ENCODE results near the gene PROSER3. TPM values are rescaled to one million over a fixed set of nuclear protein-coding genes. Genes with fewer than 3 reads are reported as not detected.
A peak's percentile ranks its signal among the peaks of the same experiment; 100 is the strongest.

Gene PROSER3
- total and polyA plus RNA-seq, 2 donors (not counting 1 experiment from before 2014, with no cell fraction given) = 26.0 to 61.0 TPM

GRCh38 chr19:35733180-35734125 is 24.5 kb upstream of the PROSER3 start:
- peaks cover 37% of the 10 kb centered on the region for H3K79me2 ChIP-seq (ENCODE audit: control insufficient read depth, insufficient read depth, low read length)
- no peak overlapping the region for H3K27ac ChIP-seq (ENCODE audit: low read length in 2 of 2)
- H3K36me3 ChIP-seq (replicated peaks in 1 of 2; ENCODE audit: control extremely low read depth in 1 of 2, control insufficient read depth in 1 of 2, extremely low read depth in 1 of 2, insufficient read depth in 2 of 2, low read length in 1 of 2) = peaks cover 5 to 82% of the 10 kb centered on the region in 2 experiments
- H3K4me3 Mint-ChIP-seq = no peak overlapping the region
- ATAC-seq (ENCODE audit: low read depth) (no peak), DNase-seq (no peak)
- H3K4me1 ChIP-seq (ENCODE audit: control insufficient read depth in 2 of 2, insufficient read depth in 2 of 2, low read length in 2 of 2) = peaks cover 7 to 15% of the 10 kb centered on the region in 2 donors
- peak overlapping the region; percentile 29 for H3K27ac Mint-ChIP-seq
- peaks cover 42% of the 10 kb centered on the region for H4K20me1 ChIP-seq (ENCODE audit: control insufficient read depth, insufficient read depth, low read length, poor library complexity, severe bottlenecking)
- 92% methylated on average over 12 of the region's 35 CpGs for WGBS (ENCODE audit: insufficient coverage)
- ChIA-PET CTCF (no interaction called here), POLR2A (no interaction called here)
- intact Hi-C loops (cut with micrococcal nuclease) = no loop called here
- no peak overlapping the region for H3K4me2 ChIP-seq (replicated peaks; ENCODE audit: low read depth, low read length, poor library complexity, severe bottlenecking)
- H3K27me3 Mint-ChIP-seq = no peaks in the 10 kb centered on the region
- peaks cover 22% of the 10 kb centered on the region for H3K4me1 Mint-ChIP-seq
- no peaks in the 10 kb centered on the region for H3K9me3 ChIP-seq (ENCODE audit: control extremely low read depth in 1 of 3, control insufficient read depth in 2 of 3, insufficient read depth in 1 of 3, low read length in 2 of 3)
- H3K4me3 ChIP-seq (ENCODE audit: control extremely low read depth in 1 of 5, extremely low read depth in 1 of 5, insufficient read depth in 1 of 5, low read depth in 2 of 5, low read length in 4 of 5) = no peak overlapping the region
- H2AFZ ChIP-seq (ENCODE audit: insufficient read depth, low read depth, low read length, poor library complexity, severe bottlenecking) = no peak overlapping the region
- H3K9ac ChIP-seq (ENCODE audit: low read length) = no peak overlapping the region
- H3K9me3 Mint-ChIP-seq (ENCODE audit: insufficient read depth) = no peaks in the 10 kb centered on the region
- no peaks in the 10 kb centered on the region for H3K27me3 ChIP-seq (replicated peaks in 1 of 4; ENCODE audit: control extremely low read depth in 1 of 4, control insufficient read depth in 3 of 4, insufficient read depth in 4 of 4, low read length in 3 of 4)
- no peak for TF ChIP-seq EZH2 (IDR thresholded peaks at IDR 0.05; ENCODE audit: borderline replicate concordance, insufficient read depth, low read depth, low read length, poor library complexity, severe bottlenecking)
- no peak for TF ChIP-seq CTCF (IDR thresholded peaks at IDR 0.05)

DNA sequence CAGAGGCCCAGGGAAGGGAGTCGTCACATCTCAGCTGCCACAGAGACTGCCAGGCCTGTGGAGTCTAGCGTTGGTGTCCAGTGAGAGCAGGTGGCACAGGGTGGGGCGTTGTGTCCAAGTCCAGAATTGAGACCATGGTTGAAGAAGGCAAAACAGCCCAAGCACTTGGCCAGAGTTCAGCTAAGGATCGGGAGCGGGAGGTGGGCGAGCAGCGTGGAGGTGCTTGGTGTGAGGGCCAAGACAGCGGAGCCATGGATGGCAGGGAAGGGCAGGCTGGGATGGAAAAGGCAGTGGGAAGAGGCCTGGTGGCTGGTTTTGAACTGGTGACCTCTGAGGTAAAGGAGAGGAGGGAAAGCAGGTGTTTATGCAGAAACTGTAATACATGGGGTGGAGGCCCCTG is 23.7 kb upstream of the PROSER3 start:
- no peaks in the 10 kb centered on the region for H3K9me3 Mint-ChIP-seq (ENCODE audit: insufficient read depth)
- WGBS (ENCODE audit: insufficient coverage) = 98% methylated on average over 8 of the region's 8 CpGs
- H3K4me1 Mint-ChIP-seq = peaks cover 28% of the 10 kb centered on the region
- H3K9ac ChIP-seq (ENCODE audit: low read length) = no peak overlapping the region
- peaks cover 2 to 82% of the 10 kb centered on the region in 2 experiments for H3K36me3 ChIP-seq (replicated peaks in 1 of 2; ENCODE audit: control extremely low read depth in 1 of 2, control insufficient read depth in 1 of 2, extremely low read depth in 1 of 2, insufficient read depth in 2 of 2, low read length in 1 of 2)
- CTCF ChIA-PET = no interaction called here
- no peaks in the 10 kb centered on the region for H3K9me3 ChIP-seq (ENCODE audit: control extremely low read depth in 1 of 3, control insufficient read depth in 2 of 3, insufficient read depth in 1 of 3, low read length in 2 of 3)
- peaks cover 7 to 15% of the 10 kb centered on the region in 2 donors for H3K4me1 ChIP-seq (ENCODE audit: control insufficient read depth in 2 of 2, insufficient read depth in 2 of 2, low read length in 2 of 2)
- no peak for TF ChIP-seq CTCF (IDR thresholded peaks at IDR 0.05)
- TF ChIP-seq EZH2 (IDR thresholded peaks at IDR 0.05; ENCODE audit: borderline replicate concordance, insufficient read depth, low read depth, low read length, poor library complexity, severe bottlenecking) = no peak
- no peaks in the 10 kb centered on the region for H3K27me3 Mint-ChIP-seq
- no peaks in the 10 kb centered on the region for H3K27me3 ChIP-seq (replicated peaks in 1 of 4; ENCODE audit: control extremely low read depth in 1 of 4, control insufficient read depth in 3 of 4, insufficient read depth in 4 of 4, low read length in 3 of 4)
- POLR2A ChIA-PET = no interaction called here
- peaks cover 48% of the 10 kb centered on the region for H4K20me1 ChIP-seq (ENCODE audit: control insufficient read depth, insufficient read depth, low read length, poor library complexity, severe bottlenecking)
- DNase-seq (no peak), ATAC-seq (ENCODE audit: low read depth) (no peak)
- no peak overlapping the region for H3K27ac ChIP-seq (ENCODE audit: low read length in 2 of 2)
- H3K4me3 ChIP-seq (ENCODE audit: control extremely low read depth in 1 of 5, extremely low read depth in 1 of 5, insufficient read depth in 1 of 5, low read depth in 2 of 5, low read length in 4 of 5) = no peak overlapping the region
- H3K4me3 Mint-ChIP-seq = no peak overlapping the region
- no peak overlapping the region for H2AFZ ChIP-seq (ENCODE audit: insufficient read depth, low read depth, low read length, poor library complexity, severe bottlenecking)
- H3K79me2 ChIP-seq (ENCODE audit: control insufficient read depth, insufficient read depth, low read length) = peaks cover 33% of the 10 kb centered on the region
- peak overlapping the region; percentile 13 for H3K27ac Mint-ChIP-seq
- intact Hi-C loops (cut with micrococcal nuclease) = no loop called here
- no peak overlapping the region for H3K4me2 ChIP-seq (replicated peaks; ENCODE audit: low read depth, low read length, poor library complexity, severe bottlenecking)

All from B cell (primary cell).